HL-60 (cell line): ENCODE measurements around the gene PBXIP1.

ENCODE experiments used
- CTCF ChIP-seq: IDR thresholded peaks from one replicate; pipeline ENCODE4 v1.5.1; 2011; ENCODE audit warnings: low read length, control low read depth, inconsistent platforms; ENCODE audit not compliant: insufficient read depth
- POLR2AphosphoS5 ChIP-seq: IDR thresholded peaks from 2 replicates; pipeline ENCODE4 v1.6.1; 2012; ENCODE audit warnings: low read depth

GRCh38 chr1:154948079-154948478 is 7.8 kb downstream of the PBXIP1 start:
- TF ChIP-seq CTCF (no peak), POLR2AphosphoS5 (no peak)
